GM10266 (cell line): ENCODE results near the gene KIAA1671.

Source experiments
- DNase-seq: peaks from one replicate; pipeline ENCODE4 v3.0.0; 2012; ENCODE audit errors: extremely low spot score
- CTCF ChIP-seq: IDR thresholded peaks from 2 replicates; pipeline ENCODE4 v1.5.1; 2012; ENCODE audit warnings: mild to moderate bottlenecking, low read depth; ENCODE audit not compliant: control insufficient read depth, insufficient read depth; ENCODE audit errors: missing control alignments

The KIAA1671 gene

GRCh38 chr22:25029181-25029580 lies 76.7 kb downstream of the KIAA1671 start:
- no peak for DNase-seq
- TF ChIP-seq CTCF, result no peak

- TF ChIP-seq CTCF, result no peak
- DNase-seq, result no peak
Observed at GRCh38 chr22:25030636-25031035, 78.1 kb downstream of the KIAA1671 start.

- no peak for DNase-seq
- TF ChIP-seq CTCF, result no peak
Observed at GRCh38 chr22:25032066-25032465, 79.5 kb downstream of the KIAA1671 start.

- DNase-seq, result no peak
- TF ChIP-seq CTCF, result no peak
Observed at GRCh38 chr22:25035715-25036114, 83.2 kb downstream of the KIAA1671 start.

- DNase-seq, result no peak
- TF ChIP-seq CTCF, result no peak
Observed at GRCh38 chr22:25038239-25038638, 85.7 kb downstream of the KIAA1671 start.

GRCh38 chr22:25038771-25039170 lies 86.3 kb downstream of the KIAA1671 start:
- DNase-seq, result no peak
- TF ChIP-seq CTCF, result no peak

GRCh38 chr22:25039255-25039654 lies 86.7 kb downstream of the KIAA1671 start:
- TF ChIP-seq CTCF, result no peak
- no peak for DNase-seq
